Spinal cord (tissue), 10 donors: ENCODE results near the gene ADAMTS18. TPM values are rescaled to one million over a fixed set of nuclear protein-coding genes. Genes with fewer than 3 reads are reported as not detected.
A peak's percentile ranks its signal among the peaks of the same experiment; 100 is the strongest.

Experiments
- DNase-seq, 6 donors: peaks; one replicate each; pipeline versions ENCODE4 v3.0.0 to v3.0.0-alpha.2; 2013 to 2015; ENCODE audit warnings: low spot score in 6 of 6, low read depth in 4 of 6
- H3K27ac ChIP-seq: one replicate; pipeline ENCODE4 v1.5.1; 2013; ENCODE audit warnings: low read depth, low read length, control low read depth
- H3K27me3 ChIP-seq: one replicate; pipeline ENCODE4 v1.6.1; 2013; ENCODE audit warnings: low read length; ENCODE audit not compliant: control insufficient read depth, insufficient read depth
- H3K36me3 ChIP-seq: one replicate; pipeline ENCODE4 v1.6.1; 2013; ENCODE audit warnings: low read length; ENCODE audit not compliant: control insufficient read depth, insufficient read depth
- H3K4me1 ChIP-seq: one replicate; pipeline ENCODE4 v1.6.1; 2013; ENCODE audit warnings: low read length; ENCODE audit not compliant: control insufficient read depth, insufficient read depth
- H3K4me3 ChIP-seq: one replicate; pipeline ENCODE4 v1.5.1; 2013; ENCODE audit warnings: low read depth, low read length, control low read depth
- H3K9me3 ChIP-seq: one replicate; pipeline ENCODE4 v1.6.1; 2013; ENCODE audit warnings: low read length; ENCODE audit not compliant: control insufficient read depth, insufficient read depth
- WGBS: methylation state at CpG from one replicate; pipeline ENCODE4 v1.1.5; 2013; ENCODE audit warnings: missing lambda C conversion rate; ENCODE audit not compliant: insufficient coverage; 5-methylcytosine and 5-hydroxymethylcytosine counted together
- polyA plus RNA-seq, 2 donors: library from polyadenylated mRNA; unstranded; fragments of 120-200 nt; gene quantifications; one replicate each; pipeline ENCODE4 v1.2.1, GENCODE V29; 2013; ENCODE audit not compliant: insufficient read length in 2 of 2
- total RNA-seq, 2 donors: library from RNA; depleted of rRNA in 1 of 2; stranded (reverse); fragments of 120-200 nt in 1 of 2; fragments of >200 nt in 1 of 2; gene quantifications; one replicate each; pipeline versions ENCODE4 v1.2.3 to v1.2.4, GENCODE V29; 2013 to 2014
- donor health status: healthy.

ADAMTS18 gene
- total and polyA plus RNA-seq, 4 donors = 6.7 to 23.9 (median 8.9) TPM

DNA sequence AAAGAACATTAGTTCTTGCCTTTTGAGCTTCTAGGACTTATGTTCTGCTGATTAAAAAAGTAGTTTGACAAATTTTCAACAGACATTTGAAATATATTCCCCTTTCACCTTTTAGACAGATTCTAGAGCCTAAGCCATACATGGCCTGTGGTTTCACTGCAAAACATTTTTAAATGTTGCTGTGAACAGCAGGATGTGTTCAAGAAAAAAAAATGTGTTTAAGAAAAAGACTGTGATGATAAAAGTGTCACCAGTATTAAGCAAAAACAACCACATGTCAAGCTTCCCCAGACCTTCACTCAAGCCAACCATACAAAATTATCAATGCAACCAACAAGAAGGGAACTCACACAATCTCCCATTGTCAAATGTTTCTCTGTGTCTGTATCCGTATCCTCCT is 132.2 kb downstream of the ADAMTS18 start:
- H3K27ac ChIP-seq = no peak overlapping the region

DNA sequence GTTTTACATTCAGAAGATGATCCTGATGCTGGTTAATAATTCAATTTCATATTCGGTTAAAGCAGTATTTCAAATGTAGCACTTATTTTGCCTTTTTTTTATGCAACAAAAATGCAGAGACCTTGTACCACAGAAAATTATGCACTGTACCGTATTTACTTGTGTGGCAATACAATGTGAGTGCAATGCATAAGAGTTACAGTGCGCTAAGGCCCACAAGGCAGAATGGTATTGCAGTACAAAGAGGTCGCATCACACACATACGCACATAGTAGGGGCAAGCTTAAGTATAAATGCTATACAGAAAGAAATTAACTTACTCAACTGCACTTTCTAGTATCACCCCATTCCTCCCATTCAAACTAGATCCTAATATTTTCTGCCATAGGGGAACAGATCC is 132.6 kb downstream of the ADAMTS18 start:
- Histone ChIP-seq H3K9me3 (no peaks in the 10 kb centered on the region), H3K27me3 (no peaks in the 10 kb centered on the region), H3K36me3 (no peaks in the 10 kb centered on the region), H3K27ac (no peak overlapping the region), H3K4me3 (no peak overlapping the region), H3K4me1 (no peaks in the 10 kb centered on the region)
- no peak for DNase-seq
- no CpG with 5 or more reads among the region's 5 CpGs for WGBS

More for the DNA sequence above, 132.2 kb downstream of the ADAMTS18 start:
- H3K4me1 ChIP-seq = no peaks in the 10 kb centered on the region
- H3K27me3 ChIP-seq = no peaks in the 10 kb centered on the region
- H3K9me3 ChIP-seq = no peaks in the 10 kb centered on the region
- no peak overlapping the region for H3K4me3 ChIP-seq
- WGBS = 0% methylated on average over 1 of the region's 1 CpG
- no peak for DNase-seq
- no peaks in the 10 kb centered on the region for H3K36me3 ChIP-seq

GRCh38 chr16:77300256-77300655 is 134.6 kb downstream of the ADAMTS18 start:
- DNase-seq = no peak
- Histone ChIP-seq H3K27ac (no peak overlapping the region), H3K27me3 (no peaks in the 10 kb centered on the region), H3K4me1 (no peaks in the 10 kb centered on the region), H3K36me3 (no peaks in the 10 kb centered on the region), H3K4me3 (no peak overlapping the region), H3K9me3 (no peaks in the 10 kb centered on the region)
- WGBS = 100% methylated on average over 1 of the region's 3 CpGs

- no peaks in the 10 kb centered on the region for H3K9me3 ChIP-seq
- H3K27ac ChIP-seq = no peak overlapping the region
- no peaks in the 10 kb centered on the region for H3K4me1 ChIP-seq
- no peak for DNase-seq
- H3K27me3 ChIP-seq = no peaks in the 10 kb centered on the region
- no peak overlapping the region for H3K4me3 ChIP-seq
- WGBS = 100% methylated on average over 1 of the region's 1 CpG
- no peaks in the 10 kb centered on the region for H3K36me3 ChIP-seq
Measured at GRCh38 chr16:77299395-77299794, 135.4 kb downstream of the ADAMTS18 start.

GRCh38 chr16:77298418-77299360 is 136.1 kb downstream of the ADAMTS18 start:
- no peaks in the 10 kb centered on the region for H3K9me3 ChIP-seq
- no peaks in the 10 kb centered on the region for H3K4me1 ChIP-seq
- WGBS = 100% methylated on average over 2 of the region's 12 CpGs
- peak in 1 of 6 donors; percentile 35 for DNase-seq
- H3K27ac ChIP-seq = no peak overlapping the region
- H3K4me3 ChIP-seq = no peak overlapping the region
- no peaks in the 10 kb centered on the region for H3K27me3 ChIP-seq
- no peaks in the 10 kb centered on the region for H3K36me3 ChIP-seq

- Histone ChIP-seq H3K4me3 (no peak overlapping the region), H3K27ac (no peak overlapping the region), H3K36me3 (no peaks in the 10 kb centered on the region), H3K9me3 (no peaks in the 10 kb centered on the region), H3K4me1 (no peaks in the 10 kb centered on the region), H3K27me3 (no peaks in the 10 kb centered on the region)
- no peak for DNase-seq
- WGBS = 100% methylated on average over 2 of the region's 5 CpGs
Measured at GRCh38 chr16:77297996-77298395, 136.8 kb downstream of the ADAMTS18 start.

GRCh38 chr16:77295896-77296295 is 138.9 kb downstream of the ADAMTS18 start:
- no peak for DNase-seq
- Histone ChIP-seq H3K9me3 (no peaks in the 10 kb centered on the region), H3K27me3 (no peaks in the 10 kb centered on the region), H3K4me3 (no peak overlapping the region), H3K27ac (no peak overlapping the region), H3K4me1 (no peaks in the 10 kb centered on the region), H3K36me3 (no peaks in the 10 kb centered on the region)
- no CpG with 5 or more reads among the region's 3 CpGs for WGBS

- Histone ChIP-seq H3K27me3 (no peaks in the 10 kb centered on the region), H3K9me3 (no peaks in the 10 kb centered on the region), H3K27ac (no peak overlapping the region), H3K4me1 (no peaks in the 10 kb centered on the region), H3K4me3 (no peak overlapping the region), H3K36me3 (no peaks in the 10 kb centered on the region)
- 80% methylated on average over 4 of the region's 10 CpGs for WGBS
- peak in 2 of 6 donors; percentile 29 to 69 for DNase-seq
Measured at GRCh38 chr16:77290451-77291115, 144.3 kb downstream of the ADAMTS18 start.

GRCh38 chr16:77289331-77289809 is 145.5 kb downstream of the ADAMTS18 start:
- Histone ChIP-seq H3K27me3 (no peaks in the 10 kb centered on the region), H3K4me3 (no peak overlapping the region), H3K36me3 (no peaks in the 10 kb centered on the region), H3K4me1 (no peaks in the 10 kb centered on the region), H3K9me3 (no peaks in the 10 kb centered on the region), H3K27ac (no peak overlapping the region)
- no peak for DNase-seq
- 60% methylated on average over 1 of the region's 2 CpGs for WGBS
